Measurements from ENCODE around the gene SPDYE4.

- TF ChIP-seq CTCF (IDR thresholded peaks at IDR 0.05; ENCODE audit: insufficient read depth, low read depth, low read length): no peak
- no peak for TF ChIP-seq EZH2 (IDR thresholded peaks at IDR 0.05; ENCODE audit: insufficient read depth, low read length)
Observed at GRCh38 chr17:8705427-8705826, 52.9 kb downstream of the SPDYE4 start.

Data from astrocyte (in vitro differentiated cells and primary cell).